NCI-H2196 treated with DMSO at 0.1 percent for 48 hours (cell line): Measurements from ENCODE around the gene SLC40A1.

Source experiments
- DNase-seq: peaks from one replicate; lab custom pipeline; 2025; ENCODE audit not compliant: unreplicated experiment; lab: John Stamatoyannopoulos, UW

SLC40A1 gene

DNA sequence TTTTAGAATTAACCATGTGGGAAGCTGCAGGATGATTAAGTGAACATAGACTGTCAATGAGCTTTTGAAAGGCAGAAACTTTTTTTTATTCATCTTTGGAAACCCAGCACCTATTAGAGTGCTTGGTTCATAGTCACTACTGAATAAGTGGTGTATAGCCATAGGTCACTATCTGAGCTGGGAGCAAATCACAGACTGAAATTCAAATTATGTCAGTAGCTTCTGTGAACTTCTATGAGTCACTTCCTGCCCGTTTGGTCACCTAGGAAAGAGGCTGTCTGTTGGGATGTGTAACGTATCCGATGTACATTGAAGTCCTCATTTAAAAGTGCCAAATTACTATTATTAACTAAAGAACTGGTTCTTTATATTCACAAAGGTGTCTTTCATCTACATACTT, 20.5 kb upstream of the SLC40A1 start:
- DNase-seq, result no peak

GRCh38 chr2:189599245-189599644, 18.7 kb upstream of the SLC40A1 start:
- DNase-seq, result no peak

DNA sequence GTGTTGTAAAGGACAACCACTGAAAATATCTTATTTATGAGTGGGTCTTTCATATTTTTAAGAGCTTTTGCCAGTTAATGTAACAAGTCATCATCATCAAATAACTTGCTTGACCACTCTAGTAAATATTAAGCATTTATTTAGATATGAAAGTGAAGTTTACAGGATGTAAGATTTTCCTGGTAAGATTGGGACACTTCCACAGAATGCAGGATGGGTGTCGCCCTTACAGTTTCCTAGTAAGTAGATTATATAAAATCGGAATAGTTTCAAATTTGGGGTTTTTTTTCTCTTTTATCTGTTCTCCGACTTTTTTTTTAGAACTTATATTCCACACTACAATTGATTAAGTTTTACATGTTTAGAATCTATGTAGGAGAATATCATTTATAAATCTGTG, 14.8 kb upstream of the SLC40A1 start:
- DNase-seq, result no peak

DNA sequence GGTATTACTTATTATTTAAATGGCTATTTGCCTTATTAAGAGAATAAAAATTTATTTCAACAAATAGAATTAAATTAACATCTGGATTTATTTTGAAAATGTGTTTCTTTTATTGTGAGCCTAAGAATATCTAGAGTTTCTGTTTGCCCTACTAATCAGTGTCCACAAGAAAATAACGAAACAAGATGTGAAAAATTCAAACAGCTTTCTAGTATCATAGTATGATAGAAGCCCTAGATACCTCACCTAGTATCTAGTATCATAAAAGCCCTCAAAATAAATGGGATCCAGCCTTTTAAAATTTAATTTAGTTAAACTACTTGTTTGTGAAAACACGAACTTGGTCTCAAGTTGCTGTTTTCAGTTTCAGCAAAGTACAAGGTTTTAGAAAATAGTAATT, 13.7 kb upstream of the SLC40A1 start:
- no peak for DNase-seq

GRCh38 chr2:189593115-189593514, 12.5 kb upstream of the SLC40A1 start:
- DNase-seq, result no peak

- DNase-seq, result no peak
Observed at GRCh38 chr2:189592353-189592984, 11.9 kb upstream of the SLC40A1 start.

DNA sequence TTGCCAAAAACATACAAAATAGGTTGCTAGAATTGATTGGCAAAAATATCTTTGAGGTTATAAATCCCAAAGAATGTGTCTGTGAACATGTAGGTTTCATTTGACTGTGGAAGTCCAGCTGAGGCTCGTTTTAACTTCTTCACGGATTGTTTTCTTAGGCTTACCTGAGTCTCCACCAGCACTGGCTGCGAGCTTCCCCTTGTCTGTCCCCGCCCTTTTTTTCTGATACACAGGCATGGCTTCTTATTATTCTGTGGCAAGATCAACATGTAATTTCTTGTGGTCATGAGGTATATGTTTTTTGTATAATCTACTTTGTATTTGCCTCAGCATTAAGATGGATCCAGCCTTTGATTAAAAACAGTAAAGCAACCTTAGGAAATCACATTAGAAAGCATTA, 7.2 kb upstream of the SLC40A1 start:
- no peak for DNase-seq

- no peak for DNase-seq
Observed at GRCh38 chr2:189585226-189585756, 4.7 kb upstream of the SLC40A1 start.

DNA sequence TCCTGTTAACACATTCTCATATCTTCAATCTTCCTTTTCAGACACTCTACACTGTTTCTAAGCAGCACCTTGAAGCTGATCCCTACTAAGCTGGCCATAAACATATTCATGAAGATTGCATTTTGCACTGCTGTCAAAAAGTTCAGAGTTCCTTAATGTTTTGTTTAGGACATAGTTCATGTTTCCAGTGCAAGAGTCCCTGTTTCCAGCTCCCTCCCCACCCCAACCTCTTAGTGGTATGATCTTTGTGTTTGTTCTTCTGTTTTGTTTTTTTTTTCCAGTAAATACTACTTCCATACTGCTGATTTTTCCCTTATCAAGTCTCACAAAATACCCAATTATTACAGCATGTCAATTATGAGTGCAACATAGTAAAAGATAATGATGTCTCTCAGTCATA, 4.1 kb upstream of the SLC40A1 start:
- no peak for DNase-seq

- DNase-seq, result no peak
Observed at GRCh38 chr2:189583227-189584198, 2.9 kb upstream of the SLC40A1 start.

- DNase-seq, result no peak
Observed at GRCh38 chr2:189582809-189583192, 2.2 kb upstream of the SLC40A1 start.

GRCh38 chr2:189582140-189582808, 1.7 kb upstream of the SLC40A1 start:
- no peak for DNase-seq

DNA sequence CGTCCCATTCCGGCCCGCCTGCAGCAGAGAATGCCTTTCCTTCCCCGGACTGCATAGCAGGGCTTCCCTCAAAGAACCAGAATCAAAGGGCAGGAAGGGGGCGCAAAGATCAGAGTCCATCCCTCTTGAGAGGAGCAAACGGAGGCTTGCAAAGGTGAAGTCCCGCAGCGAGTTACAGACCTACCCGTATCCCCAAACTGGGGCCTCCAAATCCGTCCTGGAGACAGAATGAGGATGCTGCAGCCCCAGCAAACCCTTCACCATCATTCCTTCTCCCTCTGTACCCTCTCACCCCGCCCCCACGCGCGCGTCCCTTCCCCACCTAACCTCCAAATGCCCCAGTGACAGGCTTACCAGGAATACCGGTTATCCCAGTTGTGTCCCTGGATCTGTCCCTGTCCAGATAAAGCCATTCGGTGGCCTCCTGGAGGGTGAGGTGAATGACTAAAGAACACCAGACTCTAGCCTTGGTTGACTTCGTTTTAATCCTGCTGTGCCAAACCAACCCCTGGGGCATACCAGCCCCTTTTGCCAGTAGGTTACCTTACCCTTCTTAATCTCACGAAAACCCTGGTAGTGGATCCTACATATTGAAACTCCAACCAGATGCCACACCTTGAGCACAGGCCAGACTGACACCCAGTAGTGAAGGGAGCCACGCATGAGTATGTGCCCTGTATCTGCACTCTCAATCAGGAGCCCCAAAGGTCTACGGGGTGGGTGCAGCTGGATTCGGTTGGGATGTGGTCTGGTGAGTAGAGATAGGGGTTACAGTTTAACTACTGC, 961 bp upstream of the SLC40A1 start:
- DNase-seq, result no peak

GRCh38 chr2:189580241-189580651, 340 bp downstream of the SLC40A1 start:
- DNase-seq, result no peak

- DNase-seq, result no peak
Observed at GRCh38 chr2:189579585-189580186, 900 bp downstream of the SLC40A1 start.

- no peak for DNase-seq
Observed at GRCh38 chr2:189578272-189578950, 2.2 kb downstream of the SLC40A1 start.

- no peak for DNase-seq
Observed at GRCh38 chr2:189577121-189577520, 3.5 kb downstream of the SLC40A1 start.

DNA sequence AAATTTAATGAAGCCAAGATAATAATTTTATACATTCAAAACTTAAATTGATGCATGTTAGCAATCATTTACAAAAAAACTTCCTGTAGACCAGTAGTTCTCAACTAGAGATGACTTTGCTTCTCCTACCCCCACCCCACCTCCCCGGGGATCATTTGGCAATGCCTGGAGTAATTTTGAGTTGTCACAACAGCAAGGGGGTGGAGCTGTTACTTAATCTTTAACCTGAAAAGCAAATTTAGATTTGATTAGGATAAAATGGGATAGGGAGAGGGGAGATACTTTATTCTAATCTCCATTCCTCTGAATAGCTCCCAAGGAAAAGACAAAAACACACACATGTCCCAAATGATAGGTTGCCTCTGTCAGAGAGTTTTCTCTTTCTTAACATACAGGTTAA, 4.2 kb downstream of the SLC40A1 start:
- DNase-seq, result no peak

DNA sequence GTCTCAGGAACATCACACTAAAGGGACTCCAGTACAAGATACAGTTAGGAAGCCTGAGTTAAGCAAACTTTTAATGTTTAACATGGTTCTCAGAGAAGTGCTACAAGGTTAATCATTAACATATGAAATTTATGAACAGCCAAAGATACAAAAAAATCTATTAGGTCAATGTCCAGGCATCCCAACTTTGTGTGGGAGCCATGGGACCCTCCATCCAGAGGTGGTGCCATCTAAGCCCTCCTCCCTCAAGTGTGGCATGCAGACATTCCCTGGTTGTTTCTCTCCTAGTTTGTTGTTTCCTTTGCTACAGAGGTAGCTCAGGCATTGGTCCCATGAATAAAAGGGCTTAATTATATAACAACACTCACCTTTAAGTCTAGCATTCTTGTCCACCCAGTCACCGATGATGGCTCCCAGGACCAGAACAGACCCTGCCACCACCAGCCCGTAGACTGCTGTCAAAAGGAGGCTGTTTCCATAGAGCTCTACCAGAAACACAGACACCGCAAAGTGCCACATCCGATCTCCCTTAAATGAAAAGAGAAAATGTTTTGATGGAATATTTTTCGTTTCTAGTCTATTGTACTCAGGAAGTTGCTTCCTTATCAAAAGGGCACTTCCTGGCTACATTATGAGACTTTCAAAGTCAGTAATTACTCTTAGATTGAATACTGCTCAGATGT, 5.7 kb downstream of the SLC40A1 start:
- DNase-seq, result no peak
